Ovary (tissue), 3 donors: ENCODE results near the gene VPS52.
A peak's percentile ranks its signal among the peaks of the same experiment; 100 is the strongest.

Source experiments
- POLR2A ChIP-seq: fragments of 450-650 bp; IDR thresholded peaks from one replicate; pipeline ENCODE4 v1.6.1; 2017; ENCODE audit warnings: antibody characterized with exemption, mild to moderate bottlenecking, moderate library complexity
- TF ChIP-seq, protein P1 (sequence below), 3 donors: fragments of 450-650 bp in 2 of 3; fragments of 200-600 bp in 1 of 3; IDR thresholded peaks; one replicate each; pipeline versions ENCODE4 v1.5.1 to v1.8.0; 2016 to 2022; ENCODE audit warnings: antibody characterized with exemption in 3 of 3, mild to moderate bottlenecking in 1 of 3
- donor health status: DM: no; HTN: no; CAD: no.

DNA sequence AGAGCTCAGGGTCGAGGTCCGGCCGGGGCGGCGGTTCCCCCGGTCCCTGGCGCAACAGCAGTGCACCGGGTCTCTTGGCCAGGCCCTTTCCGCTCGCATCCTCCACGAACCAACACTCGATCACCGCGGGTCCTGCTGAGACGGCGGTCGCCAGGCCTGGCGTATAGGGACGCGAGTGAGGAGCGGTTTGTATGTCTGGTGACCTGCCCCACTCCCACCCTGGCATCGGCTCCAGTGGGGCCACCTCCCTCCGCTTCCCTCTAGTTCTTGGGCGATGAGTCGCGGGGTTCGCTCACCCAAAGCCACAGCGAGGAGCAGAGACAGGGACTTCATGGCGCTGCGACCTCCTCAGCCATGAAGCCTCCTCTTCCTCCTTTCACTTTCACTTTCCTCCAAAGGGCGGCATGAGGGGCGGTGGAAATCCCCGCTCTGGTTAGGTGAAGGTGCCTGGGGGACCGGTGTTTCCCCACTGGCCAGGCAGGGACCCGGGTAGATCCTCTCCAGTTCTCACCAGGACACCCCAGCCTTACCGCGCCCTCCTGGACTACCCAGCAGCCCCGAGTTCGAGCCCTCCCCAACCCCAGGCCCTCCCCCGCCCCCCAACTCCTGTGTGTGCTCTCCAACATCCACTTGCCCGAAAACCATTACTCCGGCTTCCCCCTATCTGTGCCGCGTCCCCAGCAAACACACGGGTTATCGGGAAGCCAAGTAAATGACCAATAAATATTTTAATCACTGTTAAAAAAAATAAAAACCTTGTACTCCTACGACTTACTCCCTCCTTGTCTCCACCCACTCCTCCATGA lies 42.2 kb upstream of the VPS52 start, which contains the start of gene TAPBP:
- TF ChIP-seq, protein P1, sequence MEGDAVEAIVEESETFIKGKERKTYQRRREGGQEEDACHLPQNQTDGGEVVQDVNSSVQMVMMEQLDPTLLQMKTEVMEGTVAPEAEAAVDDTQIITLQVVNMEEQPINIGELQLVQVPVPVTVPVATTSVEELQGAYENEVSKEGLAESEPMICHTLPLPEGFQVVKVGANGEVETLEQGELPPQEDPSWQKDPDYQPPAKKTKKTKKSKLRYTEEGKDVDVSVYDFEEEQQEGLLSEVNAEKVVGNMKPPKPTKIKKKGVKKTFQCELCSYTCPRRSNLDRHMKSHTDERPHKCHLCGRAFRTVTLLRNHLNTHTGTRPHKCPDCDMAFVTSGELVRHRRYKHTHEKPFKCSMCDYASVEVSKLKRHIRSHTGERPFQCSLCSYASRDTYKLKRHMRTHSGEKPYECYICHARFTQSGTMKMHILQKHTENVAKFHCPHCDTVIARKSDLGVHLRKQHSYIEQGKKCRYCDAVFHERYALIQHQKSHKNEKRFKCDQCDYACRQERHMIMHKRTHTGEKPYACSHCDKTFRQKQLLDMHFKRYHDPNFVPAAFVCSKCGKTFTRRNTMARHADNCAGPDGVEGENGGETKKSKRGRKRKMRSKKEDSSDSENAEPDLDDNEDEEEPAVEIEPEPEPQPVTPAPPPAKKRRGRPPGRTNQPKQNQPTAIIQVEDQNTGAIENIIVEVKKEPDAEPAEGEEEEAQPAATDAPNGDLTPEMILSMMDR (IDR thresholded peaks at IDR 0.05) = no peak
- TF ChIP-seq POLR2A = peak; percentile 40
